Osteoblast (primary cell): ENCODE data around the gene LSMEM2. TPM values are rescaled to one million over a fixed set of nuclear protein-coding genes. Genes with fewer than 3 reads are reported as not detected.

Source experiments
- DNase-seq: peaks from one replicate; pipeline ENCODE4 v3.0.0; 2011; ENCODE audit warnings: low spot score, mixed read lengths; ENCODE audit not compliant: insufficient read length; ENCODE audit errors: missing footprints
- H2AFZ ChIP-seq: 2 replicates; pipeline ENCODE4 v1.6.0; 2011; ENCODE audit warnings: mild to moderate bottlenecking, low read length
- H3K27ac ChIP-seq: 2 replicates; pipeline ENCODE4 v1.5.1; 2011; ENCODE audit warnings: mild to moderate bottlenecking, low read depth, low read length, moderate library complexity
- H3K27me3 ChIP-seq: 2 replicates; pipeline ENCODE4 v1.6.0; 2012; ENCODE audit warnings: mild to moderate bottlenecking, control low read depth, inconsistent platforms, low read length, moderate library complexity; ENCODE audit not compliant: insufficient read depth
- H3K36me3 ChIP-seq: 2 replicates; pipeline ENCODE4 v1.5.1; 2011; ENCODE audit warnings: mild to moderate bottlenecking, low read length, control low read depth, moderate library complexity; ENCODE audit not compliant: insufficient read depth
- H3K4me1 ChIP-seq: 2 replicates; pipeline ENCODE4 v1.5.1; 2011; ENCODE audit warnings: mild to moderate bottlenecking, low read length, control low read depth, moderate library complexity; ENCODE audit not compliant: insufficient read depth
- H3K4me2 ChIP-seq: 2 replicates; pipeline ENCODE4 v1.6.0; 2011; ENCODE audit warnings: mild to moderate bottlenecking, low read length; ENCODE audit not compliant: insufficient read depth
- H3K4me3 ChIP-seq: fragments of 200-600 bp; sonication (generic); 3 replicates; pipeline ENCODE4 v1.5.1; 2012; ENCODE audit warnings: mild to moderate bottlenecking, low read length, inconsistent platforms; ENCODE audit not compliant: insufficient read depth
- H3K79me2 ChIP-seq: 2 replicates; pipeline ENCODE4 v1.6.0; 2012; ENCODE audit warnings: mild to moderate bottlenecking, low read length, control low read depth, inconsistent platforms; ENCODE audit not compliant: insufficient read depth
- H3K9me3 ChIP-seq: 2 replicates; pipeline ENCODE4 v1.5.1; 2011; ENCODE audit warnings: low read depth, low read length, control low read depth
- H4K20me1 ChIP-seq: 2 replicates; pipeline ENCODE4 v1.6.0; 2012; ENCODE audit warnings: mild to moderate bottlenecking, low read length, control low read depth; ENCODE audit not compliant: insufficient read depth
- total RNA-seq: library from RNA; depleted of rRNA; stranded (reverse); fragments of >200 nt; gene quantifications from 2 replicates; pipeline ENCODE4 v1.2.3, GENCODE V29; 2012
- TF ChIP-seq, protein P1 (sequence below): IDR thresholded peaks from 2 replicates; pipeline ENCODE4 v1.5.1; 2011; ENCODE audit warnings: mild to moderate bottlenecking, low read depth, low read length, moderate library complexity; ENCODE audit errors: extremely low read depth

The LSMEM2 gene
- total RNA-seq, 1 donor: not detected

DNA sequence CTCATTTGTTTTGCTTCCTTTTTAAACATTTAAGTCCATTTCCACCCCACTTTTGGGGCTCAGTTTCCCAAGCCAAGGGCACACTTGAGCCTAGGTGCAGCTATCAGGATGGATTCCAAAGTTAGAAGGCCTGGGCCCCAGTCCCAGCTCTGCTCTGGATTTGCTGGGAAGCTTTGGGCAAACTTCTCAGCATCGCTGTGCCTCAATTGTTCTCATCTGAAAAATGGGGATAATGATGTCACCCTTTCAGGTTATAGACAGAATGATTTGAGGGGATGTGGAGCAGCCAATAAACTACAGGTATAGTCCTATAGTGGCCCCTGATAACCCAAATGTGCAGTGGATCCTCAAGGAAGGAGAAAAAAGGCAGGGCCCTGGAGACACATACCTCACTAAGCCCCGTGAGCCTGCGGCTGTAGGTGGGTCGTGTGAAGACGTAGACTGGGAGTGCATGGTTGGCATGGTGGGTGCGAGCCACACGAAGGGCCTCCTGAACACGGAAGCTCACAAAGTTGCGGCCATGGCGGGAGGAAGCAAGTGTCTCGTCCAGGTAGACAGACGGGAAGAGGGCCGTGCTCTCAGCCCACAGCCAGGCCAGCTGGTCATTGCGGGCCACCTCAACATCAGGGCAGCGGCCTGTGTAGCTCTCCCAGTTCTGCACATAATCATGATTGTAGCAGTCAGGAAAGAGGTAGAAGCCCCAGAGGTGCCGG lies 40.5 kb downstream of the LSMEM2 start:
- Histone ChIP-seq H3K9me3 (no peaks in the 10 kb centered on the region), H4K20me1 (peaks cover 38% of the 10 kb centered on the region), H3K79me2 (peaks cover 31% of the 10 kb centered on the region), H3K36me3 (peaks cover 28% of the 10 kb centered on the region), H3K27me3 (no peaks in the 10 kb centered on the region), H3K27ac (no peak overlapping the region), H2AFZ (no peak overlapping the region), H3K4me1 (peaks cover 14% of the 10 kb centered on the region), H3K4me3 (no peak overlapping the region), H3K4me2 (peak overlapping the region; percentile 99)
- TF ChIP-seq, protein P1, sequence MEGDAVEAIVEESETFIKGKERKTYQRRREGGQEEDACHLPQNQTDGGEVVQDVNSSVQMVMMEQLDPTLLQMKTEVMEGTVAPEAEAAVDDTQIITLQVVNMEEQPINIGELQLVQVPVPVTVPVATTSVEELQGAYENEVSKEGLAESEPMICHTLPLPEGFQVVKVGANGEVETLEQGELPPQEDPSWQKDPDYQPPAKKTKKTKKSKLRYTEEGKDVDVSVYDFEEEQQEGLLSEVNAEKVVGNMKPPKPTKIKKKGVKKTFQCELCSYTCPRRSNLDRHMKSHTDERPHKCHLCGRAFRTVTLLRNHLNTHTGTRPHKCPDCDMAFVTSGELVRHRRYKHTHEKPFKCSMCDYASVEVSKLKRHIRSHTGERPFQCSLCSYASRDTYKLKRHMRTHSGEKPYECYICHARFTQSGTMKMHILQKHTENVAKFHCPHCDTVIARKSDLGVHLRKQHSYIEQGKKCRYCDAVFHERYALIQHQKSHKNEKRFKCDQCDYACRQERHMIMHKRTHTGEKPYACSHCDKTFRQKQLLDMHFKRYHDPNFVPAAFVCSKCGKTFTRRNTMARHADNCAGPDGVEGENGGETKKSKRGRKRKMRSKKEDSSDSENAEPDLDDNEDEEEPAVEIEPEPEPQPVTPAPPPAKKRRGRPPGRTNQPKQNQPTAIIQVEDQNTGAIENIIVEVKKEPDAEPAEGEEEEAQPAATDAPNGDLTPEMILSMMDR: no peak
- DNase-seq: no peak

DNA sequence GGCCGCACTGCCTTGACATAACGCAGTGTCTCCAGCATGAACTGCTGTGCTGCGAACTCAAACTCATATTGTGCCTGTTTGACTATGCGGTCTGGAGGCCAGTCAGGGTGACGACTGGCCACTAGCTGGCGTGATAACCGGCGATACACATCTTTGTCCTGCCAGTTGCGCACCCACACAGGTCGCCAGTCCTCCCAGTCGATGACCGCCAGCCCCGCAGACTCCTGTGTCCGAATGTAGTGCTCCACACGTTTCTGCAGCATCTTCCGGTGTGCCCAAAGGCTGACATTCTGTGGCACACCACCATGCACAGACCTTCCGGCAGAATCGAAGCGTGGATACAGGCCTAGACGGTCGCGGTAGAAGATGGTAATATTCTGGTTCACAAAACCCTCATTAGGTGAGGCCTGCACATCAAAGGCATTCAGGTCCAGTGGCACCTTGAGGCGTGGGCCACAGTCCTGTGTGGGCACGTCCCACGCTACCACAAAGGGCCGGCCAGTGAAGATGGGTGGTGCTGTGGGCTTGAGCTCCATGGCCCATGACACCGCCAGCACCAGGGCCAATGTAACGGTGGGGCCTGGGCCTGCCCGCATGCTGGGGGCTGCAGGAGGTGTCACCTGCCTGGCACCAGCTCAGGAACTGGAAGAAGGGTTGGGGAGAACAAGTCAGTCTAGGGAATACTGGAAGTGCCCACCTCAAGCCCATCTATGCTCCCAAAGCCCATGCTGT lies 41.2 kb downstream of the LSMEM2 start:
- Histone ChIP-seq H3K27ac (peak overlapping the region; percentile 99), H3K4me3 (peak overlapping the region; percentile 91), H3K79me2 (peaks cover 31% of the 10 kb centered on the region), H3K9me3 (no peaks in the 10 kb centered on the region), H4K20me1 (peaks cover 38% of the 10 kb centered on the region), H3K36me3 (peaks cover 28% of the 10 kb centered on the region), H2AFZ (no peak overlapping the region), H3K4me2 (peak overlapping the region; percentile 99), H3K4me1 (peaks cover 14% of the 10 kb centered on the region), H3K27me3 (no peaks in the 10 kb centered on the region)
- TF ChIP-seq, protein P1: no peak
- peak; percentile 72 for DNase-seq

DNA sequence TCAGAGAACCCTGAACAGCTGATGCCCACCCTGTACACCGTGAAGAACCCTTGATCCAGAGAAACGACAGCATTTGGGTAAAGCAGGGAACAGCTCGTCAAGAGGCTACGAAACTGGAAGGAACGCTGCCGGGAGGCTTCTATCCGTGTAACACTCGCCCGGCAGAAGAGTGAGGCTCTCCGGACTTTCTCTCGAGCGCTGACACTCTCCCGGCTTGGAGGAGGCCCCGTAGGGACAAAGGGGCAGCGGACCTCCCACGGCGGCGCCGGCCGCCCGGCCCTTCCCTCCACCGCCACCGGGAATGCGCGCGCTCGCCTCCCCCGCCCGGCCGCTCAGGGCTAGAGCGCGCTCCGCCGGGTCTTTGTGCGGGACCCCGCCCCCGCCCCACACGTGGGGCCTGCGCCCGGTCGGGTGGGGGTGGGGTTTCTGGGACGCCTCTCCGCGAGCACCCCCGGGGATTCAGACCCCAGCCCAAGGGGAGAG lies 42.0 kb downstream of the LSMEM2 start:
- peaks cover 31% of the 10 kb centered on the region for H3K79me2 ChIP-seq
- peak; percentile 97 for DNase-seq
- TF ChIP-seq, protein P1: no peak
- no peaks in the 10 kb centered on the region for H3K27me3 ChIP-seq
- H3K4me1 ChIP-seq: peaks cover 14% of the 10 kb centered on the region
- peak overlapping the region; percentile 91 for H3K4me3 ChIP-seq
- peaks cover 38% of the 10 kb centered on the region for H4K20me1 ChIP-seq
- peak overlapping the region; percentile 99 for H3K27ac ChIP-seq
- H3K36me3 ChIP-seq: peaks cover 33% of the 10 kb centered on the region
- H3K9me3 ChIP-seq: no peaks in the 10 kb centered on the region
- H3K4me2 ChIP-seq: peak overlapping the region; percentile 99
- H2AFZ ChIP-seq: peak overlapping the region; percentile 99
